GM12865 (cell line): Measurements from ENCODE around the gene SKA1.

ENCODE experiments used
- DNase-seq: peaks from one replicate; pipeline ENCODE4 v3.0.0; 2010; ENCODE audit warnings: low read depth
- H3K4me3 ChIP-seq: 2 replicates; pipeline ENCODE4 v1.5.1; 2011; ENCODE audit warnings: mild to moderate bottlenecking, low read depth, low read length, control low read depth
- CTCF ChIP-seq: IDR thresholded peaks from 2 replicates; pipeline ENCODE4 v1.5.1; 2011; ENCODE audit warnings: low read length, control low read depth, low read depth, inconsistent platforms; ENCODE audit not compliant: insufficient read depth; ENCODE audit errors: missing control alignments

The SKA1 gene

GRCh38 chr18:50338715-50339114, 36.1 kb upstream of the SKA1 start:
- no peak for TF ChIP-seq CTCF
- DNase-seq: no peak
- H3K4me3 ChIP-seq: no peak overlapping the region

- no peak for DNase-seq
- no peak overlapping the region for H3K4me3 ChIP-seq
- peak; percentile 20 for TF ChIP-seq CTCF
Observed at GRCh38 chr18:50340078-50340477, 34.8 kb upstream of the SKA1 start.

DNA sequence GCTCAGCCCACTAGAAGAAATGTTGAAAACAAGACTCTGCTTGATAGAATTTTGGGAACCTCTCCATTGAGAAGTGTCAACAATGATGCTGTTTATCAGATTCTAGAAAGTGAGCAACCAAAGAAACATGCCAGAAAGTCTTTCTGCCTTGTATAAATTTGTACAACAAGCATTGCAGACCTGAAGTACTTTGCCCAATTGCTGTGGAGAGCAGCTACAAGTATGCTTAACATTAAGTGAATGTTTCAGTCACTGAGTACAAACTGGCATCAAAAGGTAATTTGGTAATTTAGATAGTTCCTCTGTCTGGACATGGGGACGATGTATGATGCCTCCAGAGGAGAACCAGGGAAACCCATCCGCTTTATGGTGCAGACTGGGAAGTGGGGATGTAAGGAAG, 33.4 kb upstream of the SKA1 start:
- TF ChIP-seq CTCF: no peak
- DNase-seq: no peak
- H3K4me3 ChIP-seq: no peak overlapping the region

DNA sequence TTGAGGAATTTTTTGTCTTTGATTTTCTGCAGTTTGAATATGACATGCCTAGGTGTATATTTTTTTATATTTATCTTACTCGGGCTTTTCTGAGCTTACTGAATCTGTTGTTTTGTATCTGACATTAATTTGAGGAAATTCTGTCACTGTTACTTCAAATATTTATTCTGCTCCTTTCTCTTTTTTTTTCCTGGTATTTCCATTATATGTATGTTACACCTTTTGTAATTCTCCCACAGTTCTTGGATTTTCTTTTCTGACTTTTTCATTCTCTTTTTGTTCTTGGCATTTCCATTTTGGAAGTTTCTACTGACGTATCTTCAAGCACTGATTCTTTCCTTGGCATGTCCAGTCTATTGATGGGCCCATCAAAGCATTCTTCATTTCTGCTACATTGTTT, 24.1 kb upstream of the SKA1 start:
- no peak overlapping the region for H3K4me3 ChIP-seq
- DNase-seq: no peak
- no peak for TF ChIP-seq CTCF

- peak; percentile 86 for DNase-seq
- H3K4me3 ChIP-seq: no peak overlapping the region; the same call in 1 of the 2 replicates
- peak; percentile 55 for TF ChIP-seq CTCF
Observed at GRCh38 chr18:50356036-50356945, 18.6 kb upstream of the SKA1 start.

DNA sequence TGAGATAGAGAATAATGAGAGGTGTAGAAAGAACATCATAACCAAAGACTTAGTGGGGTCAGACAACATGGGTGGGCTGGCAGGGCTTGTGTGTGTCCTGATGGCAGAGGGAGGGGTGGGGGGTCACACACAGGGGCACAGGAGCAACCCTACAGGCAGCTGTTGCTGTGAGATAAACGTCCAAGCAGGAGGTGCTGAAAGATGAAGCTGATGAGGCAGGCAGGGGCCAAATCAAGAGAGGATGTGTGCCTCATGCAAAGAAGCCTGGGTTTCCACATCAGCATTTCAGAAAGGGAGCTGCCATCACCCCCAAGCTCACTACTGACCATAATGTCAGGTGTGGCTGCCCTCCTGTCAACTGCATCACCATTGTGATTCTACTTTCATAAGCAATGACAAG, 16.0 kb upstream of the SKA1 start:
- no peak overlapping the region for H3K4me3 ChIP-seq
- no peak for DNase-seq
- TF ChIP-seq CTCF: no peak

GRCh38 chr18:50359806-50360205, 15.0 kb upstream of the SKA1 start:
- no peak for DNase-seq
- TF ChIP-seq CTCF: no peak

More at GRCh38 chr18:50359806-50360205, 15.0 kb upstream of the SKA1 start:
- no peak overlapping the region for H3K4me3 ChIP-seq
